ENCODE data around the gene PORCN.
"Not testable (repeated sequence)": the region's sequence is repeated elsewhere in the genome, so short reads cannot be mapped to it uniquely, and the experiment has no call there.

Gene PORCN

DNA sequence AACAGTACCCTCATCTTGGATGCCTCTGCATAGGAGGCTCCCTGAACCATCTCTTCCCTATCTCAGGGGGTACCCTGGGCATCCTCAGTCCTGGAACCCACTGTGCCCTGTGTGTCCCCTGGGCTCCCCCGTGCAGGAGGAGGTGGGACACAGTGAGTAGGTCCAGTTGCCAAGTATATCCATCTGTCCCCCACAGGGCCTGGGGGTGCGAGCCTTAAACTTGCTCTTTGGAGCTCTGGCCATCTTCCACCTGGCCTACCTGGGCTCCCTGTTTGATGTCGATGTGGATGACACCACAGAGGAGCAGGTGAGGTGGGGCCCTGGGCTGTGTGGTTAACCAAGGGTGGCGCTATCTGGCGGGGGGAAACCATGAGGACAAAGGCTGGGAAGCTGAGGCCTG, 8.2 kb downstream of the PORCN start:
- Histone ChIP-seq H3K4me3 (no peak overlapping the region), H3K9me3 (ENCODE audit: low read depth, low read length) (no peaks in the 10 kb centered on the region), H3K36me3 (ENCODE audit: insufficient read depth, low read length) (no peaks in the 10 kb centered on the region), H3K9ac (ENCODE audit: insufficient read length) (no peak overlapping the region), H3K27ac (no peak overlapping the region)
- DNase-seq (ENCODE audit: low read depth, low spot score): no peak
- TF ChIP-seq FOXP2 (optimal IDR thresholded peaks at IDR 0.05; ENCODE audit: control extremely low read depth, extremely low read length, insufficient read depth): no peak
- TF ChIP-seq POLR2AphosphoS5 (IDR thresholded peaks at IDR 0.05; ENCODE audit: borderline replicate concordance, low read depth, low read length): no peak
- TF ChIP-seq EZH2 (IDR thresholded peaks at IDR 0.05): no peak

DNA sequence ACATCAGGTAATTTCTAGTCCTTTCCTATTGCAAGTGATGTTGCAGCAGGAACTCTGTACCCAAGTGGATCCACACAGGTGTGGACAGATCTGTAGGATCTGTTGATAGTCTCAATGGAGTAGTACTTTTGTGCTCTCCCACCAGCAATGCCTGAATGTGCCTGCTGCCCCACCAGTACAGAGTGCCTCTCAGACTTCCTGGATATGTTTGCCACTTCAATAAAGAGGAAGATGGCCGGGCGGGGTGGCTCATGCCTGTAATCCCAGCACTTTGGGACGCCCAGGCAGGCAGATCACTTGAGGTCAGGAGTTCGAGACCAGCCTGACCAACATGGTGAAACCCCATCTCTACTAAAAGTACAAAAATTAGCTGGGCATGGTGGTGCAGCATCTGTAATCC, 10.7 kb downstream of the PORCN start:
- not testable (repeated sequence) for DNase-seq (ENCODE audit: low read depth, low spot score); H3K27ac ChIP-seq; H3K4me3 ChIP-seq; H3K9ac ChIP-seq (ENCODE audit: insufficient read length); H3K36me3 ChIP-seq (ENCODE audit: insufficient read depth, low read length); H3K9me3 ChIP-seq (ENCODE audit: low read depth, low read length)

DNA sequence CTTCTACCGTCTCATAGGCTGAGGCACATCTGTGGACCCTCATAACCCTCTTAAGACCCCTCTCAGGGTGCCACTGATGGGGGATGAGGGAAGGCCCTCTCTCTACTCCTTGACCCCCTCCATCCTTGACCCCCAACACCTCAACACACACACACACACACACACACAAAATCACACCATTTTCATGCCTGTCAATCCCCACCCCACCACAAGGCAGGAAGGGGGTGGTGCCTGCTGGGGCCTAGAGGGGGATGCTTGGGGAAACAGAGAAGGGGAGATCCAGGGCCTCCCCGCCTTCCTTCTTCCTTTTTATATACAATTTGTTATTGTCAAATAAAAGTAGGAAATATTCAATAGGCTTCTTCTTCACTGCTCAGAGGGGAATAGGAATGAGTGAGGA, 11.7 kb downstream of the PORCN start:
- Histone ChIP-seq H3K9me3 (ENCODE audit: low read depth, low read length) (no peaks in the 10 kb centered on the region), H3K4me3 (no peak overlapping the region), H3K27ac (no peak overlapping the region), H3K9ac (ENCODE audit: insufficient read length) (no peak overlapping the region), H3K36me3 (ENCODE audit: insufficient read depth, low read length) (peaks cover 12% of the 10 kb centered on the region)
- TF ChIP-seq EZH2 (IDR thresholded peaks at IDR 0.05): no peak
- TF ChIP-seq FOXP2 (optimal IDR thresholded peaks at IDR 0.05; ENCODE audit: control extremely low read depth, extremely low read length, insufficient read depth): no peak
- no peak for TF ChIP-seq POLR2AphosphoS5 (IDR thresholded peaks at IDR 0.05; ENCODE audit: borderline replicate concordance, low read depth, low read length)
- no peak for DNase-seq (ENCODE audit: low read depth, low spot score)

DNA sequence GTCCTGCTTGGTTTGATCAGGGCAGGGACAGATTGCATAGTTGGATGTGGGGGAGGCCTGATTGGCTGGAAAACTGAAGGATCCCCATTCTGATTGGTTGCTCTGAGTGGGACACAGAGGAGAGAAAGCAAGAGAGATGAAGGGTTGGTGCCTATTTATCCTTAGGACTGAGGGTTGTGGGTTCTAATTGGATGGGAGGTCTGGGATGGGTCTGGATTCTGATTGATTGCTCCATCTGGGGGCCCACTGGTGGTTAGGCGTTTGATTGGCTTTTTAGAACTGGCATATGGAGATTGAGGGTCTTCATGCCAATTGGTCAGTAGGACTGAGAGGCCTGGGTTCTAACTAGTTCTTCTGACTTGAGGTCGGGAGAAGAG, 12.2 kb downstream of the PORCN start:
- peaks cover 12% of the 10 kb centered on the region for H3K36me3 ChIP-seq (ENCODE audit: insufficient read depth, low read length)
- H3K9me3 ChIP-seq (ENCODE audit: low read depth, low read length): no peaks in the 10 kb centered on the region
- no peak overlapping the region for H3K9ac ChIP-seq (ENCODE audit: insufficient read length)
- H3K27ac ChIP-seq: peak overlapping the region; percentile 46; the same call in 1 of the 2 replicates
- no peak for DNase-seq (ENCODE audit: low read depth, low spot score)
- TF ChIP-seq EZH2 (IDR thresholded peaks at IDR 0.05) (no peak), POLR2AphosphoS5 (IDR thresholded peaks at IDR 0.05; ENCODE audit: borderline replicate concordance, low read depth, low read length) (no peak), FOXP2 (optimal IDR thresholded peaks at IDR 0.05; ENCODE audit: control extremely low read depth, extremely low read length, insufficient read depth) (no peak)
- peak overlapping the region; percentile 86 for H3K4me3 ChIP-seq

DNA sequence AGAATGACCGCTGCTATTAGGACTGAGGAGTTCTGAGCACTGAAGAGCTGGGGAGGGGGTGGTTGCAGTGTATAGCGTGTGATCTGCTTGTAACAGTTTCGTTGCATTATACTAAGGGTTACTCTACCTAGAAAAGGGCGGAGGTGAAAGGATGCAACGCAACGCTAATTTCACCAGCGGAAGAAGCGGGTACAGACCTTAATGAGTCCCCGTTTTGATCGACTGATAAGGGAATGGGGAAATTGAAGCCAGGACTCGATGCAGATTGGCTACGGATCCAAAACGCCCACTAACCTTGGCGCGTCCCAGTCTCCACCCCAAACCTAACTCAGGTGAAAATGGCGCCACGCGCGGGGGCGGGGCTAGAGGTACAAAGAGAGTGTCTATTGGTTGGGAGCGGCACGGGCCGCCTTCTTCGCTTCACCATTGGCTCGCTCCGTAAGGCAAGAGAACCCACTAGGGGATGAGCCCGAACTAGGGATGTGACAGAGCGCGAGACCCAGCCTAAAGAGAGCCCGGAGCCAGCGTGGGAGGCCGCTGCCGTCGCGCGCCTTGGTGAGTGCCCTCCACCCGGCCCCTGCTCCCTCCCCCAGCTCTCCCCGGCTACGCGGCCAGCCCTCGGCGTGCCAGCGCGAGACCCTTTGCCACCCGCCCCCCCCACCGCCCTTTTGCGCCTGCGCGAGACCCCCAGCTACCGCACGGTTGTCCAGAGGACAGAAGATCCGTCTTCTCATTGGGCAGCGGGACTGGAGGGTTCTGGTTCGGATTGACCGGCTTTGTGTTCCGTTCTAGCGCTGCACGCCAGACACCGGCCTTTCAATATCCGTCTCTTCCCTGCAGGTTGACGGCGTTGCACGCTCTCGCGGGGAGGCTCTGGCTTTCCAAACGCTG, 12.8 kb downstream of the PORCN start, which contains the start of gene EBP:
Gene EBP, plus strand, starts transcription at position 456 of the 891 bp plus-strand sequence. CDS start 1,964 bp downstream, outside the sequence.
- peak; percentile 54; the same call in 1 of the 2 replicates for TF ChIP-seq POLR2AphosphoS5 (IDR thresholded peaks at IDR 0.05; ENCODE audit: borderline replicate concordance, low read depth, low read length)
- TF ChIP-seq FOXP2 (optimal IDR thresholded peaks at IDR 0.05; ENCODE audit: control extremely low read depth, extremely low read length, insufficient read depth): no peak
- H3K27ac ChIP-seq: peak within 1 kb of the TSS; percentile 46; the same call in 1 of the 2 replicates
- H3K9me3 ChIP-seq (ENCODE audit: low read depth, low read length): no peaks in the 10 kb centered on the region
- H3K36me3 ChIP-seq (ENCODE audit: insufficient read depth, low read length): peaks cover 17% of the 10 kb centered on the region
- peak; percentile 51 for DNase-seq (ENCODE audit: low read depth, low spot score)
- H3K4me3 ChIP-seq: peak within 1 kb of the TSS; percentile 86
- peak within 1 kb of the TSS; percentile 75 for H3K9ac ChIP-seq (ENCODE audit: insufficient read length)

DNA sequence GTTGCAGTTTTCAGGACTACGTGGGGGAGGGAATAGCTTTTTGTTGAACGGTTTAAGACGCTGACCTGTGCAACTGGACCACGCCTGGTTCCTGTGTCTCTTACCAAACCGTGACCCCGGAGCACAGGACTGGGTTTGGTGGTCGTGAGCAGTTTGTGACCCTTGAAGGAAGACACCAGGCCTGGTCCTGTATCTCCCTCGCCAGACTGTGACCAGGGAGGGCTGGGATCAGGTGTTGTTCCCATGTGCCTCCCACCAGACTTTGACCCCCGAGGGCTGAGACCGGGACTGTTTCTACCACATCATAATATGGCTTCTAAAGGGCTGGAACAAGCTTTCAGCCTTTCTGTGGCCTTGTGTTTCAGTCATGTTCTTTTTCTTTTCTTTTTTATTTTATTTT, 13.5 kb downstream of the PORCN start:
- peaks cover 23% of the 10 kb centered on the region for H3K36me3 ChIP-seq (ENCODE audit: insufficient read depth, low read length)
- peak overlapping the region; percentile 86 for H3K4me3 ChIP-seq
- TF ChIP-seq FOXP2 (optimal IDR thresholded peaks at IDR 0.05; ENCODE audit: control extremely low read depth, extremely low read length, insufficient read depth) (no peak), EZH2 (IDR thresholded peaks at IDR 0.05) (no peak), POLR2AphosphoS5 (IDR thresholded peaks at IDR 0.05; ENCODE audit: borderline replicate concordance, low read depth, low read length) (no peak)
- peak overlapping the region; percentile 75 for H3K9ac ChIP-seq (ENCODE audit: insufficient read length)
- H3K9me3 ChIP-seq (ENCODE audit: low read depth, low read length): no peaks in the 10 kb centered on the region
- no peak for DNase-seq (ENCODE audit: low read depth, low spot score)
- H3K27ac ChIP-seq: no peak overlapping the region

DNA sequence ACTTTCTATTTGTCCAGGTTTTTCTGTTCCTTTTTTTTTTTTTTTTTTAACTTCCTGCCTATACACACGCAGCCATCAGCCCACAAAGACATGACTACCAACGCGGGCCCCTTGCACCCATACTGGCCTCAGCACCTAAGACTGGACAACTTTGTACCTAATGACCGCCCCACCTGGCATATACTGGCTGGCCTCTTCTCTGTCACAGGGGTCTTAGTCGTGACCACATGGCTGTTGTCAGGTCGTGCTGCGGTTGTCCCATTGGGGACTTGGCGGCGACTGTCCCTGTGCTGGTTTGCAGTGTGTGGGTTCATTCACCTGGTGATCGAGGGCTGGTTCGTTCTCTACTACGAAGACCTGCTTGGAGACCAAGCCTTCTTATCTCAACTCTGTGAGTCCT, 14.9 kb downstream of the PORCN start:
- TF ChIP-seq FOXP2 (optimal IDR thresholded peaks at IDR 0.05; ENCODE audit: control extremely low read depth, extremely low read length, insufficient read depth): no peak
- Histone ChIP-seq H3K9me3 (ENCODE audit: low read depth, low read length) (no peaks in the 10 kb centered on the region), H3K9ac (ENCODE audit: insufficient read length) (no peak overlapping the region), H3K27ac (no peak overlapping the region), H3K36me3 (ENCODE audit: insufficient read depth, low read length) (peaks cover 36% of the 10 kb centered on the region), H3K4me3 (0 out of 2 replicates have a peak overlapping the region, but pooled peaks have one; percentile 15)
- DNase-seq (ENCODE audit: low read depth, low spot score): no peak

DNA sequence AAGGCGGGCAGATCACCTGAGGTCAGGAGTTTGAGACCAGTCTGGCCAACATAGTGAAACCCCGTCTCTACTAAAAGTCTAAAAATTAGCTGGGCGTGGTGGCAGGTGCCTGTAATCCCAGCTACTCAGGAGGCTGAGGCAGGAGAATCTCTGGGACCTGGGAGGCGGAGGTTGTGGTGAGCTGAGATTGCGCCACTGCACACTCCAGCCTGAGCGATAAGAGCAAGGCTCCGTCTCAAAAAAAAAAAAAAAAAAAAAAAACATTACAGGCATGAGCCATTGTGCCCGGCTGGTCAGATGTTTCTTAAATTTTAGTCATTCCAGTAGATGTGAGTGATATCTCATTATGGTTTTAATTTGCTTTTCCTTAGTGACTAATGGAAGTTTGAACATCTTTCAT, 17.1 kb downstream of the PORCN start:
- H3K36me3 ChIP-seq (ENCODE audit: insufficient read depth, low read length): peaks cover 38% of the 10 kb centered on the region
- not testable (repeated sequence) for H3K4me3 ChIP-seq; H3K9me3 ChIP-seq (ENCODE audit: low read depth, low read length); H3K9ac ChIP-seq (ENCODE audit: insufficient read length); H3K27ac ChIP-seq; DNase-seq (ENCODE audit: low read depth, low spot score)

DNA sequence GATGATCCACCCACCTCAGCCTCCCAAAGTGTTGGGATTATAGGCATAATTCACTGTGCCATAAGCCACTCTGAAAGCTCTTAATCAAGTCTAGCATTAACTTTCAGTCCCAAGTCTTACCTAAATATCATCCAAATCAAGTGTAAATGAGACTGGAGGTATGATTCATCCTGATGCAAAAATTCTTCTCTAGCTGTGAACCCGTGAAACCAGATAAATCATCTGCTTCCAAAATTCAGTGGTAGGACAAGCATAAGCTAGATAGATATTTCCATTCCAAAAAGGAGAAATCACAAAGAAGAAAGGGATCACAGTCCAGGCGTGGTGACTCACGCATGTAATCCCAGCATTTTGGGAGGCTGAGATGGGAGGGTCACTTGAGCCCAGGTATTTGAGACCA, 21.9 kb downstream of the PORCN start:
- H3K4me3 ChIP-seq: no peak overlapping the region
- TF ChIP-seq EZH2 (IDR thresholded peaks at IDR 0.05): no peak
- TF ChIP-seq FOXP2 (optimal IDR thresholded peaks at IDR 0.05; ENCODE audit: control extremely low read depth, extremely low read length, insufficient read depth): no peak
- no peak for TF ChIP-seq POLR2AphosphoS5 (IDR thresholded peaks at IDR 0.05; ENCODE audit: borderline replicate concordance, low read depth, low read length)
- H3K36me3 ChIP-seq (ENCODE audit: insufficient read depth, low read length): peaks cover 27% of the 10 kb centered on the region
- no peak overlapping the region for H3K27ac ChIP-seq
- H3K9me3 ChIP-seq (ENCODE audit: low read depth, low read length): no peaks in the 10 kb centered on the region
- no peak overlapping the region for H3K9ac ChIP-seq (ENCODE audit: insufficient read length)
- no peak for DNase-seq (ENCODE audit: low read depth, low spot score)
